H1 (cell line): ENCODE data around the gene CRACDL. TPM values are rescaled to one million over a fixed set of nuclear protein-coding genes. Genes with fewer than 3 reads are reported as not detected.

Experiments
- ASH2L ChIP-seq: fragments of 200-600, 300-600 bp; sonication (generic); IDR thresholded peaks from one replicate; pipeline ENCODE4 v1.7.1; 2017; ENCODE audit warnings: low read length
- HDAC2 ChIP-seq, 2 experiments: fragments of 300-600 bp in 1 of 2; sonication (generic) in 1 of 2; IDR thresholded peaks; 2 replicates each; pipeline ENCODE4 v1.6.1; 2011 to 2012; ENCODE audit warnings: low read depth in 2 of 2, low read length in 2 of 2, mild to moderate bottlenecking in 2 of 2, moderate library complexity in 2 of 2, borderline replicate concordance in 1 of 2, inconsistent platforms in 1 of 2
- SP1 ChIP-seq: IDR thresholded peaks from 2 replicates; pipeline ENCODE4 v1.6.1; 2011; ENCODE audit warnings: low read depth, low read length
- polyA plus RNA-seq, 7 experiments: library from polyadenylated mRNA; depleted of rRNA in 3 of 7; stranded (reverse) in 5 of 7; unstranded in 2 of 7; fragments of >200 nt in 5 of 7; fragments of 200-250 nt in 2 of 7; gene quantifications; 1 replicate in 5 of 7; 2 replicates in 1 of 7; 4 replicates in 1 of 7; pipeline versions ENCODE4 v1.2.1 to v1.2.3, GENCODE V29; 2011 to 2013; ENCODE audit warnings: missing spikeins in 2 of 7, mixed read lengths in 2 of 7
- total RNA-seq: library from RNA; stranded (reverse); fragmentation: NEBNext Ultra II Directional; extraction: Animal tissue kit (Norgen Biotek cat#: 25700); gene quantifications from 2 replicates; pipeline ENCODE4 v1.2.1, GENCODE V29; 2021
- TF ChIP-seq, protein P1 (sequence below): fragments of 300-600 bp; sonication (generic); IDR thresholded peaks from 2 replicates; pipeline ENCODE4 v1.7.1; 2012; ENCODE audit warnings: low read length, moderate library complexity, mild to moderate bottlenecking, inconsistent platforms; ENCODE audit not compliant: insufficient replicate concordance

CRACDL gene
- total and polyA plus RNA-seq, 2 of the 8 experiments (the other 6 are each of a cell fraction or from before 2014, with no cell fraction given) = 0.07 to 0.38 TPM

GRCh38 chr2:98928242-98928641 lies 7.8 kb downstream of the CRACDL start (continued):
- TF ChIP-seq, protein P1, sequence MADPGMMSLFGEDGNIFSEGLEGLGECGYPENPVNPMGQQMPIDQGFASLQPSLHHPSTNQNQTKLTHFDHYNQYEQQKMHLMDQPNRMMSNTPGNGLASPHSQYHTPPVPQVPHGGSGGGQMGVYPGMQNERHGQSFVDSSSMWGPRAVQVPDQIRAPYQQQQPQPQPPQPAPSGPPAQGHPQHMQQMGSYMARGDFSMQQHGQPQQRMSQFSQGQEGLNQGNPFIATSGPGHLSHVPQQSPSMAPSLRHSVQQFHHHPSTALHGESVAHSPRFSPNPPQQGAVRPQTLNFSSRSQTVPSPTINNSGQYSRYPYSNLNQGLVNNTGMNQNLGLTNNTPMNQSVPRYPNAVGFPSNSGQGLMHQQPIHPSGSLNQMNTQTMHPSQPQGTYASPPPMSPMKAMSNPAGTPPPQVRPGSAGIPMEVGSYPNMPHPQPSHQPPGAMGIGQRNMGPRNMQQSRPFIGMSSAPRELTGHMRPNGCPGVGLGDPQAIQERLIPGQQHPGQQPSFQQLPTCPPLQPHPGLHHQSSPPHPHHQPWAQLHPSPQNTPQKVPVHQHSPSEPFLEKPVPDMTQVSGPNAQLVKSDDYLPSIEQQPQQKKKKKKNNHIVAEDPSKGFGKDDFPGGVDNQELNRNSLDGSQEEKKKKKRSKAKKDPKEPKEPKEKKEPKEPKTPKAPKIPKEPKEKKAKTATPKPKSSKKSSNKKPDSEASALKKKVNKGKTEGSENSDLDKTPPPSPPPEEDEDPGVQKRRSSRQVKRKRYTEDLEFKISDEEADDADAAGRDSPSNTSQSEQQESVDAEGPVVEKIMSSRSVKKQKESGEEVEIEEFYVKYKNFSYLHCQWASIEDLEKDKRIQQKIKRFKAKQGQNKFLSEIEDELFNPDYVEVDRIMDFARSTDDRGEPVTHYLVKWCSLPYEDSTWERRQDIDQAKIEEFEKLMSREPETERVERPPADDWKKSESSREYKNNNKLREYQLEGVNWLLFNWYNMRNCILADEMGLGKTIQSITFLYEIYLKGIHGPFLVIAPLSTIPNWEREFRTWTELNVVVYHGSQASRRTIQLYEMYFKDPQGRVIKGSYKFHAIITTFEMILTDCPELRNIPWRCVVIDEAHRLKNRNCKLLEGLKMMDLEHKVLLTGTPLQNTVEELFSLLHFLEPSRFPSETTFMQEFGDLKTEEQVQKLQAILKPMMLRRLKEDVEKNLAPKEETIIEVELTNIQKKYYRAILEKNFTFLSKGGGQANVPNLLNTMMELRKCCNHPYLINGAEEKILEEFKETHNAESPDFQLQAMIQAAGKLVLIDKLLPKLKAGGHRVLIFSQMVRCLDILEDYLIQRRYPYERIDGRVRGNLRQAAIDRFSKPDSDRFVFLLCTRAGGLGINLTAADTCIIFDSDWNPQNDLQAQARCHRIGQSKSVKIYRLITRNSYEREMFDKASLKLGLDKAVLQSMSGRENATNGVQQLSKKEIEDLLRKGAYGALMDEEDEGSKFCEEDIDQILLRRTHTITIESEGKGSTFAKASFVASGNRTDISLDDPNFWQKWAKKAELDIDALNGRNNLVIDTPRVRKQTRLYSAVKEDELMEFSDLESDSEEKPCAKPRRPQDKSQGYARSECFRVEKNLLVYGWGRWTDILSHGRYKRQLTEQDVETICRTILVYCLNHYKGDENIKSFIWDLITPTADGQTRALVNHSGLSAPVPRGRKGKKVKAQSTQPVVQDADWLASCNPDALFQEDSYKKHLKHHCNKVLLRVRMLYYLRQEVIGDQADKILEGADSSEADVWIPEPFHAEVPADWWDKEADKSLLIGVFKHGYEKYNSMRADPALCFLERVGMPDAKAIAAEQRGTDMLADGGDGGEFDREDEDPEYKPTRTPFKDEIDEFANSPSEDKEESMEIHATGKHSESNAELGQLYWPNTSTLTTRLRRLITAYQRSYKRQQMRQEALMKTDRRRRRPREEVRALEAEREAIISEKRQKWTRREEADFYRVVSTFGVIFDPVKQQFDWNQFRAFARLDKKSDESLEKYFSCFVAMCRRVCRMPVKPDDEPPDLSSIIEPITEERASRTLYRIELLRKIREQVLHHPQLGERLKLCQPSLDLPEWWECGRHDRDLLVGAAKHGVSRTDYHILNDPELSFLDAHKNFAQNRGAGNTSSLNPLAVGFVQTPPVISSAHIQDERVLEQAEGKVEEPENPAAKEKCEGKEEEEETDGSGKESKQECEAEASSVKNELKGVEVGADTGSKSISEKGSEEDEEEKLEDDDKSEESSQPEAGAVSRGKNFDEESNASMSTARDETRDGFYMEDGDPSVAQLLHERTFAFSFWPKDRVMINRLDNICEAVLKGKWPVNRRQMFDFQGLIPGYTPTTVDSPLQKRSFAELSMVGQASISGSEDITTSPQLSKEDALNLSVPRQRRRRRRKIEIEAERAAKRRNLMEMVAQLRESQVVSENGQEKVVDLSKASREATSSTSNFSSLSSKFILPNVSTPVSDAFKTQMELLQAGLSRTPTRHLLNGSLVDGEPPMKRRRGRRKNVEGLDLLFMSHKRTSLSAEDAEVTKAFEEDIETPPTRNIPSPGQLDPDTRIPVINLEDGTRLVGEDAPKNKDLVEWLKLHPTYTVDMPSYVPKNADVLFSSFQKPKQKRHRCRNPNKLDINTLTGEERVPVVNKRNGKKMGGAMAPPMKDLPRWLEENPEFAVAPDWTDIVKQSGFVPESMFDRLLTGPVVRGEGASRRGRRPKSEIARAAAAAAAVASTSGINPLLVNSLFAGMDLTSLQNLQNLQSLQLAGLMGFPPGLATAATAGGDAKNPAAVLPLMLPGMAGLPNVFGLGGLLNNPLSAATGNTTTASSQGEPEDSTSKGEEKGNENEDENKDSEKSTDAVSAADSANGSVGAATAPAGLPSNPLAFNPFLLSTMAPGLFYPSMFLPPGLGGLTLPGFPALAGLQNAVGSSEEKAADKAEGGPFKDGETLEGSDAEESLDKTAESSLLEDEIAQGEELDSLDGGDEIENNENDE = no peak
- no peak for TF ChIP-seq SP1
- no peak for TF ChIP-seq HDAC2 (IDR thresholded peaks at IDR 0.05; ENCODE audit: borderline replicate concordance in 1 of 2, low read depth in 2 of 2, low read length in 2 of 2)
- TF ChIP-seq ASH2L = no peak
